Hepatocyte (in vitro differentiated cells): Measurements from ENCODE around the gene DOCK1. TPM values are rescaled to one million over a fixed set of nuclear protein-coding genes. Genes with fewer than 3 reads are reported as not detected.

Experiments
- DNase-seq: peaks from one replicate; pipeline ENCODE4 v3.0.0-alpha.2; 2016; ENCODE audit warnings: low spot score
- H2AFZ ChIP-seq: fragments of 200-600 bp; sonication (generic); 2 replicates; pipeline ENCODE4 v1.6.0; 2016; ENCODE audit warnings: antibody characterized with exemption, mild to moderate bottlenecking
- H3K27ac ChIP-seq: fragments of 200-600 bp; sonication (generic); 2 replicates; pipeline ENCODE4 v1.5.1; 2016; ENCODE audit warnings: mild to moderate bottlenecking
- H3K27me3 ChIP-seq: fragments of 200-600 bp; sonication (generic); 2 replicates; pipeline ENCODE4 v1.6.1; 2016
- H3K36me3 ChIP-seq: fragments of 200-600 bp; sonication (generic); replicated peaks from 2 replicates; pipeline ENCODE4 v1.5.1; 2016; ENCODE audit warnings: low read depth; ENCODE audit not compliant: insufficient read depth
- H3K4me1 ChIP-seq: fragments of 200-600 bp; sonication (generic); 2 replicates; pipeline ENCODE4 v1.5.1; 2016; ENCODE audit warnings: mild to moderate bottlenecking, moderate library complexity; ENCODE audit not compliant: insufficient read depth
- H3K4me2 ChIP-seq: fragments of 200-600 bp; sonication (generic); 2 replicates; pipeline ENCODE4 v1.6.0; 2016
- H3K4me3 ChIP-seq: fragments of 200-600 bp; sonication (generic); 2 replicates; pipeline ENCODE4 v1.5.1; 2016; ENCODE audit warnings: mild to moderate bottlenecking
- H3K79me2 ChIP-seq: fragments of 200-600 bp; sonication (generic); 2 replicates; pipeline ENCODE4 v1.6.0; 2017; ENCODE audit warnings: mild to moderate bottlenecking
- H3K9me2 ChIP-seq: fragments of 200-600 bp; sonication (generic); replicated peaks from 2 replicates; pipeline ENCODE4 v1.6.0; 2017; ENCODE audit warnings: mild to moderate bottlenecking; ENCODE audit not compliant: insufficient read depth
- H3K9me3 ChIP-seq: fragments of 200-600 bp; sonication (generic); 2 replicates; pipeline ENCODE4 v1.5.1; 2016; ENCODE audit warnings: low read depth, mild to moderate bottlenecking
- H4K20me1 ChIP-seq: fragments of 200-600 bp; sonication (generic); 2 replicates; pipeline ENCODE4 v1.6.0; 2016; ENCODE audit warnings: mild to moderate bottlenecking; ENCODE audit not compliant: insufficient read depth, poor library complexity, severe bottlenecking
- CTCF ChIP-seq: fragments of 200-600 bp; sonication (generic); IDR thresholded peaks from 2 replicates; pipeline ENCODE4 v1.5.1; 2016; ENCODE audit warnings: antibody characterized with exemption, mild to moderate bottlenecking; ENCODE audit not compliant: poor library complexity
- EZH2 ChIP-seq: fragments of 200-600 bp; sonication (generic); IDR thresholded peaks from 2 replicates; pipeline ENCODE4 v1.6.1; 2016; ENCODE audit warnings: antibody characterized with exemption, mild to moderate bottlenecking, borderline replicate concordance
- EZH2phosphoT487 ChIP-seq: fragments of 200-600 bp; sonication (generic); IDR thresholded peaks from one replicate; pipeline ENCODE4 v1.6.1; 2018; ENCODE audit warnings: antibody characterized with exemption, mild to moderate bottlenecking, low read depth, moderate library complexity; ENCODE audit not compliant: unreplicated experiment, severe bottlenecking
- WGBS: methylation state at CpG from one replicate; pipeline ENCODE4 v1.1.6; 2016; ENCODE audit warnings: low lambda C conversion rate; ENCODE audit errors: missing lambda C conversion rate; 5-methylcytosine and 5-hydroxymethylcytosine counted together
- polyA plus RNA-seq: library from polyadenylated mRNA; unstranded; fragments of >200 nt; fragmentation: Nextera tagmentation; extraction: Ambion mirVana; gene quantifications from 2 replicates; pipeline ENCODE4 v1.2.1, GENCODE V29; 2016
- total RNA-seq: library from RNA; depleted of rRNA; stranded (reverse); fragments of >200 nt; gene quantifications from 2 replicates; pipeline ENCODE4 v1.2.3, GENCODE V29; 2014

DOCK1 gene
- total and polyA plus RNA-seq, 2 experiments from 2014 or later = 16.0 to 55.5 TPM

GRCh38 chr10:127458016-127458810, 553.0 kb downstream of the DOCK1 start:
- H3K4me3 ChIP-seq = no peak overlapping the region
- no peaks in the 10 kb centered on the region for H4K20me1 ChIP-seq
- no peaks in the 10 kb centered on the region for H3K4me1 ChIP-seq
- TF ChIP-seq CTCF (no peak), EZH2 (no peak), EZH2phosphoT487 (no peak)
- H3K79me2 ChIP-seq = no peaks in the 10 kb centered on the region
- no peaks in the 10 kb centered on the region for H3K36me3 ChIP-seq
- DNase-seq = no peak
- WGBS = 97% methylated on average over 11 of the region's 11 CpGs
- H2AFZ ChIP-seq = no peak overlapping the region
- no peak overlapping the region for H3K27ac ChIP-seq
- no peaks in the 10 kb centered on the region for H3K9me2 ChIP-seq
- no peaks in the 10 kb centered on the region for H3K9me3 ChIP-seq
- no peak overlapping the region for H3K4me2 ChIP-seq
- no peaks in the 10 kb centered on the region for H3K27me3 ChIP-seq

GRCh38 chr10:127458829-127459228, 553.6 kb downstream of the DOCK1 start:
- no peaks in the 10 kb centered on the region for H4K20me1 ChIP-seq
- DNase-seq = no peak
- no peak for TF ChIP-seq CTCF
- no peak for TF ChIP-seq EZH2
- TF ChIP-seq EZH2phosphoT487 = no peak
- H3K27ac ChIP-seq = no peak overlapping the region
- no peak overlapping the region for H3K4me2 ChIP-seq
- no peaks in the 10 kb centered on the region for H3K4me1 ChIP-seq
- WGBS = 98% methylated on average over 6 of the region's 6 CpGs
- no peaks in the 10 kb centered on the region for H3K9me2 ChIP-seq
- no peaks in the 10 kb centered on the region for H3K27me3 ChIP-seq
- H3K4me3 ChIP-seq = no peak overlapping the region
- H3K9me3 ChIP-seq = no peaks in the 10 kb centered on the region
- no peaks in the 10 kb centered on the region for H3K79me2 ChIP-seq
- H3K36me3 ChIP-seq = no peaks in the 10 kb centered on the region
- H2AFZ ChIP-seq = no peak overlapping the region

GRCh38 chr10:127459918-127460317, 554.7 kb downstream of the DOCK1 start:
- Histone ChIP-seq H3K79me2 (no peaks in the 10 kb centered on the region), H3K4me2 (no peak overlapping the region), H3K9me3 (no peaks in the 10 kb centered on the region), H3K4me1 (no peaks in the 10 kb centered on the region), H3K27ac (no peak overlapping the region), H3K4me3 (no peak overlapping the region), H3K36me3 (no peaks in the 10 kb centered on the region), H3K27me3 (no peaks in the 10 kb centered on the region), H2AFZ (no peak overlapping the region), H4K20me1 (no peaks in the 10 kb centered on the region), H3K9me2 (no peaks in the 10 kb centered on the region)
- no peak for TF ChIP-seq EZH2
- TF ChIP-seq CTCF = no peak
- TF ChIP-seq EZH2phosphoT487 = no peak
- 80% methylated on average over 7 of the region's 8 CpGs for WGBS
- no peak for DNase-seq
